Heart right ventricle (tissue), 16 donors: Measurements from ENCODE around the gene DAPK1. TPM values are rescaled to one million over a fixed set of nuclear protein-coding genes. Genes with fewer than 3 reads are reported as not detected.
A peak's percentile ranks its signal among the peaks of the same experiment; 100 is the strongest.

Experiments
- ATAC-seq, 8 donors: fragments of 200-7000 bp; cut with Tn5 transposase; one replicate each; pipeline ENCODE4 v1.9.1; 2020; ENCODE audit warnings: mild to moderate bottlenecking in 8 of 8, moderate library complexity in 8 of 8, moderate number of reproducible peaks in 1 of 8
- DNase-seq, 2 donors: peaks; one replicate each; pipeline ENCODE4 v3.0.0-alpha.2; 2020
- H3K27ac ChIP-seq, 10 donors: fragments of 200-600 bp; sonication (generic) in 2 of 10; one replicate each; pipeline versions ENCODE4 v1.5.0 to v1.8.0; 2020 to 2022; ENCODE audit warnings: mild to moderate bottlenecking in 3 of 10
- H3K27me3 ChIP-seq, 7 donors: fragments of 200-600 bp; one replicate each; pipeline ENCODE4 v1.8.0; 2021 to 2022; ENCODE audit warnings: mild to moderate bottlenecking in 2 of 7
- H3K36me3 ChIP-seq, 9 donors: fragments of 200-600 bp; sonication (generic) in 1 of 9; one replicate each; pipeline versions ENCODE4 v1.5.0 to v1.8.0; 2020 to 2022; ENCODE audit warnings: mild to moderate bottlenecking in 2 of 9
- H3K4me1 ChIP-seq, 9 donors: fragments of 200-600 bp; sonication (generic) in 1 of 9; one replicate each; pipeline versions ENCODE4 v1.5.0 to v1.8.0; 2020 to 2022; ENCODE audit warnings: mild to moderate bottlenecking in 4 of 9
- H3K4me3 ChIP-seq, 10 donors: fragments of 200-600 bp; sonication (generic) in 2 of 10; one replicate each; pipeline versions ENCODE4 v1.5.0 to v1.8.0; 2020 to 2022; ENCODE audit warnings: mild to moderate bottlenecking in 7 of 10, moderate library complexity in 2 of 10
- H3K9me3 ChIP-seq, 11 donors: fragments of 200-600 bp in 10 of 11; sonication (generic) in 2 of 11; one replicate each; pipeline versions ENCODE4 v1.5.0 to v1.8.0; 2013 to 2022; ENCODE audit warnings: mild to moderate bottlenecking in 2 of 11, control low read depth in 1 of 11, moderate library complexity in 1 of 11
- WGBS, 2 donors: extraction: QIAGEN DNeasy Blood & Tissue Kit; methylation state at CpG; one replicate each; pipeline ENCODE4 v1.1.7; 2013; ENCODE audit warnings: inconsistent platforms in 1 of 2; 5-methylcytosine and 5-hydroxymethylcytosine counted together
- intact Hi-C, 10 donors: fragments of 100-400 bp; cut with DNase I; formaldehyde crosslinking; loops; one replicate each; pipeline versions ENCODE4 v1.11.1 to v1.14.2; 2022
- polyA plus RNA-seq, 2 donors: library from polyadenylated mRNA; stranded (reverse); fragments of 200-250 nt; gene quantifications; one replicate each; pipeline ENCODE4 v1.2.3, GENCODE V29; 2013
- total RNA-seq, 10 donors: library from RNA; stranded (reverse); fragmentation: NEBNext Ultra II Directional in 3 of 10; extraction: Animal tissue kit (Norgen Biotek cat#: 25700) in 3 of 10; gene quantifications; one replicate each; pipeline versions ENCODE4 v1.2.1 to v1.2.4, GENCODE V29; 2021 to 2023
- TF ChIP-seq, protein P1 (sequence below), 9 donors: fragments of 200-600 bp; sonication (generic) in 2 of 9; IDR thresholded peaks; one replicate each; pipeline versions ENCODE4 v1.5.0 to v1.8.0; 2021 to 2022; ENCODE audit warnings: antibody characterized with exemption in 9 of 9, mild to moderate bottlenecking in 5 of 9, moderate library complexity in 1 of 9
- donor health status: Arrhythmogenic right ventricular cardiomyopathy.
- donor health status: ischemic (EF 13 %, LVEDD 7.1; RV severe dilation, severe dysfunction).
- donor health status: healthy with polysubstance abuse.
- donor health status: DM: no; HTN: yes; CAD: no.
- donor health status: DM: no; HTN: no; CAD: no.
- donor health status: ischemic (EF 25% LVEDD 6.9; RV normal size, moderate dysfunction).
- donor health status: ischemic (EF 25% LVEDD 5.7; RV mildly dilated, moderate dysfunction).
- donor health status: healthy.
- donor health status: DM: yes; HTN: yes; CAD: no.
- donor health status: Ischemic cardiomyopathy.
- donor health status: ischemic (EF 35%, LVEDD 5.7; RV mildly dilated, moderate dysfunction).
- donor health status: nonischemic (EF 11% LVEDD 7.7; RV severe dilation, severe dysfunction).
- donor health status: DM: yes; HTN: yes; CAD: no.
- donor health status: PGD.
- donor health status: ischemic (EF 29% LVEDD 5.4; RV normal size, mild dysfunction).
- donor health status: nonischemic (EF 23%, LVEDD 6.1; RV moderate dilation, normal function).

Gene DAPK1
- total and polyA plus RNA-seq, 12 donors, result 1.1 to 15.5 (median 4.2) TPM

DNA sequence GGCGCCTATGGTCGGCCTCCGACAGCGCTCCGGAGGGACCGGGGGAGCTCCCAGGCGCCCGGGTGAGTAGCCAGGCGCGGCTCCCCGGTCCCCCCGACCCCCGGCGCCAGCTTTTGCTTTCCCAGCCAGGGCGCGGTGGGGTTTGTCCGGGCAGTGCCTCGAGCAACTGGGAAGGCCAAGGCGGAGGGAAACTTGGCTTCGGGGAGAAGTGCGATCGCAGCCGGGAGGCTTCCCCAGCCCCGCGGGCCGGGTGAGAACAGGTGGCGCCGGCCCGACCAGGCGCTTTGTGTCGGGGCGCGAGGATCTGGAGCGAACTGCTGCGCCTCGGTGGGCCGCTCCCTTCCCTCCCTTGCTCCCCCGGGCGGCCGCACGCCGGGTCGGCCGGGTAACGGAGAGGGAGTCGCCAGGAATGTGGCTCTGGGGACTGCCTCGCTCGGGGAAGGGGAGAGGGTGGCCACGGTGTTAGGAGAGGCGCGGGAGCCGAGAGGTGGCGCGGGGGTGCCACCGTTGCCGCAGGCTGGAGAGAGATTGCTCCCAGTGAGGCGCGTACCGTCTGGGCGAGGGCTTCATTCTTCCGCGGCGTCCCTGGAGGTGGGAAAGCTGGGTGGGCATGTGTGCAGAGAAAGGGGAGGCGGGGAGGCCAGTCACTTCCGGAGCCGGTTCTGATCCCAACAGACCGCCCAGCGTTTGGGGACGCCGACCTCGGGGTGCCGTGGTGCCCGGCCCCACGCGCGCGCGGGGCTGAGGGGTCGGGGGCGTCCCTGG, 561 bp downstream of the DAPK1 start:
- intact Hi-C loops, result loop anchor here in 1 of 10 donors (10.0 kb wide), 1 partner anchor 167 kb away; no protein-coding TSS in a partner anchor
- Histone ChIP-seq H3K9me3 (no peaks in the 10 kb centered on the region), H3K4me1 (peaks cover 0 to 64% (median 12%) of the 10 kb centered on the region in 9 donors), H3K36me3 (no peaks in the 10 kb centered on the region), H3K27me3 (peaks cover 7 to 59% (median 43%) of the 10 kb centered on the region in 7 donors), H3K27ac (peak overlapping the region in 8 of 10 donors; percentile 2 to 91 (median 57)), H3K4me3 (peak overlapping the region; percentile 46 to 76 (median 64))
- DNase-seq (peak in 1 of 2 donors; percentile 42), ATAC-seq (peak; percentile 52 to 78 (median 60))
- whole genome bisulfite sequencing, 2 donors, result 1% methylated on average over 71 to 80 of the region's 80 CpGs
- TF ChIP-seq, protein P1, sequence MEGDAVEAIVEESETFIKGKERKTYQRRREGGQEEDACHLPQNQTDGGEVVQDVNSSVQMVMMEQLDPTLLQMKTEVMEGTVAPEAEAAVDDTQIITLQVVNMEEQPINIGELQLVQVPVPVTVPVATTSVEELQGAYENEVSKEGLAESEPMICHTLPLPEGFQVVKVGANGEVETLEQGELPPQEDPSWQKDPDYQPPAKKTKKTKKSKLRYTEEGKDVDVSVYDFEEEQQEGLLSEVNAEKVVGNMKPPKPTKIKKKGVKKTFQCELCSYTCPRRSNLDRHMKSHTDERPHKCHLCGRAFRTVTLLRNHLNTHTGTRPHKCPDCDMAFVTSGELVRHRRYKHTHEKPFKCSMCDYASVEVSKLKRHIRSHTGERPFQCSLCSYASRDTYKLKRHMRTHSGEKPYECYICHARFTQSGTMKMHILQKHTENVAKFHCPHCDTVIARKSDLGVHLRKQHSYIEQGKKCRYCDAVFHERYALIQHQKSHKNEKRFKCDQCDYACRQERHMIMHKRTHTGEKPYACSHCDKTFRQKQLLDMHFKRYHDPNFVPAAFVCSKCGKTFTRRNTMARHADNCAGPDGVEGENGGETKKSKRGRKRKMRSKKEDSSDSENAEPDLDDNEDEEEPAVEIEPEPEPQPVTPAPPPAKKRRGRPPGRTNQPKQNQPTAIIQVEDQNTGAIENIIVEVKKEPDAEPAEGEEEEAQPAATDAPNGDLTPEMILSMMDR (IDR thresholded peaks at IDR 0.05), result peak in 4 of 9 donors; percentile 10 to 27 (median 24)

DNA sequence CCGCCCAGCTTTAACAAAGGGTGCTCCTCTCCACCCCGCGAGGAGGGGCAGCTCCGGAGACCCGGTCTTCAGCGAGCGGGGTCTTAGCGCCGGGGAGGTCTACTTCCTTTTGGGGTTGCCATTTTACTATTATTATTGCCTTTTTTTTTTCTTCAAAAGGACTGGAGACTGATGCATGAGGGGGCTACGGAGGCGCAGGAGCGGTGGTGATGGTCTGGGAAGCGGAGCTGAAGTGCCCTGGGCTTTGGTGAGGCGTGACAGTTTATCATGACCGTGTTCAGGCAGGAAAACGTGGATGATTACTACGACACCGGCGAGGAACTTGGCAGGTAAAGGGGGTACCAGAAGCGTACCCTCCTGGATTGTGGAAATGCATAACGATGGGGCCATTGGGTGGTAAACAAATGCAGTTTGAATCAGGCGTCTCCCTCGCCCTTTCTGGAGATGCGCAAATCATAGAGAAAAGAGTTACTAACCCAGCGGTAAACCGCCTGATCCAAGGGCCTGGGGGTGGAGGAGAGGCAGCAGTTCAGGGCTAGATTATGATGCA, 1.2 kb downstream of the DAPK1 start:
- Histone ChIP-seq H3K27ac (peak overlapping the region in 7 of 10 donors; percentile 2 to 91 (median 61)), H3K27me3 (peaks cover 7 to 55% (median 43%) of the 10 kb centered on the region in 7 donors), H3K9me3 (no peaks in the 10 kb centered on the region), H3K4me1 (peaks cover 0 to 68% (median 12%) of the 10 kb centered on the region in 9 donors), H3K4me3 (peak overlapping the region; percentile 46 to 76 (median 64)), H3K36me3 (no peaks in the 10 kb centered on the region)
- DNase-seq (no peak), ATAC-seq (no peak)
- WGBS, 2 donors, result 23 to 25% methylated on average over 26 of the region's 26 CpGs
- intact Hi-C loops, result loop anchor here in 1 of 10 donors (10.0 kb wide), 1 partner anchor 166 kb away; no protein-coding TSS in a partner anchor
- TF ChIP-seq, protein P1 (IDR thresholded peaks at IDR 0.05), result no peak

DNA sequence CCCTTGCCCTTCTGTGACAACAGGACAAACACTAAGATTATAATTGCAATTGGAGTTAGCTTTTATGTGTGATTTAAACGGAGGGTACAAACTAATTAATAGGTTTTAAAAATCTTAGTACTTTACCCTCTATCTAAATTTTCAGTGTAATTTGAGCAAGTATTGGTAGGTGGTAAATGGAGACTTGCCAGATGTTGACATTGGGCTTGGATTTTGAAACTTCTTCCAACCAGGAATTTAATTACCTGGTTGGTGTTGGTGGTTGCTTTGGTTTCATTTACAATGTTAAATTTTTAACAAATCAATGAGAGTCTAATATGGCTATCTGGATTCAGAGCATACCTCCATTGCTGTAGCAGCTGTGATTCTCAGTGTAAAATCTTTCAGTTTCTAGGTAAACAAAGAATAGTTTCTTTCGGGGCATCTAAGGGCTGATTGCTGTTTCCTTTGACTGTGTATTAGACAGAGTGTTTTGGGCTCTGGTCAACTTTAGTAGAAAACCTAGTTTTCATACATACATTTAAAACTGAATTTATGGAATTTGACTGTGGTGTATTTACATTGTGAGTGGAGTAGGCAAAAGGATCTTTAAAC, 1.9 kb downstream of the DAPK1 start:
- Histone ChIP-seq H3K27ac (peak overlapping the region in 2 of 10 donors; percentile 1 to 91), H3K27me3 (peaks cover 7 to 51% (median 38%) of the 10 kb centered on the region in 7 donors), H3K36me3 (no peaks in the 10 kb centered on the region), H3K4me3 (peak overlapping the region in 7 of 10 donors; percentile 56 to 76 (median 67)), H3K4me1 (peaks cover 0 to 65% (median 12%) of the 10 kb centered on the region in 9 donors), H3K9me3 (no peaks in the 10 kb centered on the region)
- DNase-seq, result no peak
- intact Hi-C loops, result loop anchor here in 2 of 10 donors (10.0 kb wide), 3 partner anchors 55 to 165 kb away; no protein-coding TSS in a partner anchor
- no peak for ATAC-seq
- TF ChIP-seq, protein P1 (IDR thresholded peaks at IDR 0.05), result no peak
- WGBS, 2 donors, result 64 to 70% methylated on average over 2 of the region's 2 CpGs
